AG08395 (cell line): ENCODE measurements around the gene TRIM45.
"Not testable (repeated sequence)": the region's sequence is repeated elsewhere in the genome, so short reads cannot be mapped to it uniquely, and the experiment has no call there.

ENCODE experiments used
- DNase-seq: peaks from one replicate; pipeline ENCODE4 v3.0.0; 2012; ENCODE audit warnings: mixed read lengths, low spot score

TRIM45 gene, protein sequence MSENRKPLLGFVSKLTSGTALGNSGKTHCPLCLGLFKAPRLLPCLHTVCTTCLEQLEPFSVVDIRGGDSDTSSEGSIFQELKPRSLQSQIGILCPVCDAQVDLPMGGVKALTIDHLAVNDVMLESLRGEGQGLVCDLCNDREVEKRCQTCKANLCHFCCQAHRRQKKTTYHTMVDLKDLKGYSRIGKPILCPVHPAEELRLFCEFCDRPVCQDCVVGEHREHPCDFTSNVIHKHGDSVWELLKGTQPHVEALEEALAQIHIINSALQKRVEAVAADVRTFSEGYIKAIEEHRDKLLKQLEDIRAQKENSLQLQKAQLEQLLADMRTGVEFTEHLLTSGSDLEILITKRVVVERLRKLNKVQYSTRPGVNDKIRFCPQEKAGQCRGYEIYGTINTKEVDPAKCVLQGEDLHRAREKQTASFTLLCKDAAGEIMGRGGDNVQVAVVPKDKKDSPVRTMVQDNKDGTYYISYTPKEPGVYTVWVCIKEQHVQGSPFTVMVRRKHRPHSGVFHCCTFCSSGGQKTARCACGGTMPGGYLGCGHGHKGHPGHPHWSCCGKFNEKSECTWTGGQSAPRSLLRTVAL

GRCh38 chr1:117121589-117122329, at the start of gene TRIM45:
TSS of gene TRIM45 (minus strand) at chr1:117121749. CDS start at chr1:117121201, 548 bp downstream.
- peak; percentile 97 for DNase-seq

- DNase-seq = no peak
These were observed 48.5 kb upstream of the TRIM45 start for GRCh38 chr1:117169871-117170596.

GRCh38 chr1:117167402-117167801, 45.9 kb upstream of the TRIM45 start:
- no peak for DNase-seq

DNA sequence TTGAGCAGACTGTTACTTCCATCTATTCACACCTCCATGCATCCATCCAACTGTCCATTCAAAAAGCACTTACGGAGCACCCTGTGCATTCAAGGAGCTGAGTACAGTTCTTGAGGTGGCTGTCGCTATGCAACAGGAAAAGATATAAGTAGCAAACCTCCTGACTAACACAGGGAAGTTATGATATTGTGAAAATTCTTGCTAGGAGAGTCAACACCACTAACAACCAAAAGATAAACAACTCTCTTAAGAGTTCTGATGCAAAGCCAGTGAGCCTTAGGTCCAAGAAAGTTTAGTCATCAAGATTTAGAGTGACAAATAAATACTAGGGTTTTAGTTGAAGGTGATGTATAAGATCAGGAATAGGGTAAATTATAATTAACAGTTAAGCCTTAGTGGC, 44.5 kb upstream of the TRIM45 start:
- peak; percentile 64 for DNase-seq

DNA sequence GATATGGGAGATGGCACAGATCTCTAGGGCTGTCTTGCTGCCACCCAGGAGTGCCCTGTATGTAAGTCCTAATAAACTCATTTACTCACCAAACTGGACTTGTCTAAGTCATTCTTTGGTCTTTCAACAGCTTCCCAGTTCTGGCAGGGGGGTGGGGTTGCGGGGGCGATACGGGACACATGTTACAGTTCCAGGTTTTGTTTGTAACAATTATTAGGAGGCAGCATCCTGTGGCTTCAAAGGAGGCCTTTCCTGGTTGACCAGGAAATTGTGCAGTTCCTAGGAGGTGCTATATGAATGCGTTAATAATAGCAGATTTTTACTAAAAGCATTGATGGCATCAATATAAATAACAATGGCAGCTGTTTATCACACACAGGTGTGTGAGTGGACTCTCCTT, 42.7 kb upstream of the TRIM45 start:
- no peak for DNase-seq

GRCh38 chr1:117162816-117163215, 41.3 kb upstream of the TRIM45 start:
- DNase-seq = no peak

DNA sequence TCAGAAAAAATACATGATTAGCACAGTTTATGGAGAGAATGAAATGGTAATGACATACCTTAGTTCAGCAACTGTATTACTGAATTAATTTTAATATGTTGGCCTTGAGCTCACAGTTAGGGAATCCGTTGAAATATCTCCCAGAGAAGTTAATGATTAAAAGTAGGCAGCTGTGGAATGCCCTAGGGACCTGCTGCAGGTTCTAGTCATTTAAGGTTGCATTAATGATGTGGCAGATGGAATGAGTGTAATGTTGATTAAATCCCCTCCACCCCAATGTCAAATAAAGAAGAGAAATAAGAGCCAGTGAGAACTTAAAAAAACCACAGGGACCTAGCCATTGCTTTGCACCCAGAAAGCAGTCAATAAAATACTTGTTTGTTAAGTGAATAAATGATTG, 40.3 kb upstream of the TRIM45 start:
- no peak for DNase-seq

GRCh38 chr1:117151305-117151704, 29.8 kb upstream of the TRIM45 start:
- not testable (repeated sequence) for DNase-seq

GRCh38 chr1:117150316-117150715, 28.8 kb upstream of the TRIM45 start:
- DNase-seq = no peak

- no peak for DNase-seq
These were observed 26.5 kb upstream of the TRIM45 start for GRCh38 chr1:117147856-117148588.

- DNase-seq = no peak
These were observed 25.8 kb upstream of the TRIM45 start for GRCh38 chr1:117147341-117147831.

DNA sequence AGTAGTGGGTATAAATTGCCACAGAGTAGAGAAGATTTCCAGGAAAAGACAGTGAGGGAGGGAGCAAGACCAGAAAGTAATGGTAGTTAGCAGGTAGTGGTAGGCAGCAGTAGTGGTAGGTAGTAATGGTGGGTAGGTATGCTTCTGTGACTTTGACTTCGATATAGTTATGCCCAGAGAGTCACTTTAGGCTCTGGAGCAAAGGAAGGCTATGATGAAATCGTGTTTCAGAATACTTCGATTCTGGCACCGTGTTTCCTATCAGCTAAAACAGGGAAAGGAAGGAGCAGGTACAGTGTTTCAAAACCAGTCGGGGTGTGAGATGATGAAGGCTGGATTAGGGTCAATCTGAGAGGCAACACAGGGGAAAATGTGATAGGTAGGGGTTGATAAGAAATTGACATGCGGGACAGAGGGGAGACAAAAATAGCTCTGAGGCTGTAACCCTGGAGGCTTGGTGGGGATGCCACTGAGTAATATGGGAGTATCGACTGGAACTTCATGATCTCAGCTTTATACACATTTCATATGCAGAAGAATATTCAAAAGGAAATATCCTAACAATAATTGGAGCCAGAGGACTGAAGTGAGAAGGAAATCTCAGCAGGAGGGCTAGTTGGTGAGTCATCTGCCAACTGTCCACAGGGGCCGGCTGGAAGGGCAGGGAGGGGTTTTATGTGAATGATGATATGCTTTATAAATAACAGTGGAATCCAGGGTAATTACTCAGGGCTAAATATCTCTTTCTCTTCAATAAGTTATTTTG, 25.2 kb upstream of the TRIM45 start:
- peak; percentile 87 for DNase-seq

- no peak for DNase-seq
These were observed 24.5 kb upstream of the TRIM45 start for GRCh38 chr1:117146072-117146471.

- DNase-seq = no peak
These were observed 22.3 kb upstream of the TRIM45 start for GRCh38 chr1:117143871-117144270.

DNA sequence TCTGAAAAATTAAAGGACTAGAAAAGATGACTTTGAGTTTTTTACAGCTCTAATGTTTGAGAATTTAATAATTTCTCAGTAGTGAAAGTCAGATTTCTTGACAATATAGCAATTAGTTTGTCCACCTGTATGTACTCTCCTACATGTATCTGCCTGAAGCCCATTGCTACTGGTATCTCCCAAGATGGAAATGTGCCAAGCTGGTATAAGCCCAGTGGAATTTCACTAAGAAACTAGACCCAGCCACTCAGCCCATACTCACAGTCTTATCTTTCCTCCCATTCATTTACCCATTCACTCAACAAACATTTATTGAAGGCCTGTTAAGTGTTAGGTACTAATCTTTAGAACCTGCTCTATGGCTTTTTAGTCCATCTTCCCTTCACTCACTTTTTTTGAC, 21.6 kb upstream of the TRIM45 start:
- no peak for DNase-seq

GRCh38 chr1:117142200-117142599, 20.7 kb upstream of the TRIM45 start:
- no peak for DNase-seq

- no peak for DNase-seq
These were observed 17.0 kb upstream of the TRIM45 start for GRCh38 chr1:117138561-117138960.

DNA sequence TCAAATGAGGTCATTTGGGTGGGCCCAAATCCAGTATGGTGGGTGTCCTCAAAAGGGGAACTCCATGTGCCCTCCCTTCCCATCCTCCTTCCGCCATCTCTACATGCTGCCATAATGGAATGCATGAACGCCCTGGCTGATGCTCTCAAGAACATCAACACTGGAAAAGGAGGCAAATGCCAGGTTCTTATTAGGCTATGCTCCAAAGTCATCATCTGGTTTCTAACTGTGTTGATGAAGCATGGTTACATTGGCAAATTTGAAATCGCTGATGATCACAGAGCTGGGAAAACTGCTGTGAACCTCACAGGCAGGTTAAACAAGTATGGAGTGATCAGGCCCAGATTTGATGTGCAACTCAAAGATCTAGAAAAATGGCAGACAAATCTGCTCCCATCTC, 16.6 kb upstream of the TRIM45 start:
- no peak for DNase-seq

DNA sequence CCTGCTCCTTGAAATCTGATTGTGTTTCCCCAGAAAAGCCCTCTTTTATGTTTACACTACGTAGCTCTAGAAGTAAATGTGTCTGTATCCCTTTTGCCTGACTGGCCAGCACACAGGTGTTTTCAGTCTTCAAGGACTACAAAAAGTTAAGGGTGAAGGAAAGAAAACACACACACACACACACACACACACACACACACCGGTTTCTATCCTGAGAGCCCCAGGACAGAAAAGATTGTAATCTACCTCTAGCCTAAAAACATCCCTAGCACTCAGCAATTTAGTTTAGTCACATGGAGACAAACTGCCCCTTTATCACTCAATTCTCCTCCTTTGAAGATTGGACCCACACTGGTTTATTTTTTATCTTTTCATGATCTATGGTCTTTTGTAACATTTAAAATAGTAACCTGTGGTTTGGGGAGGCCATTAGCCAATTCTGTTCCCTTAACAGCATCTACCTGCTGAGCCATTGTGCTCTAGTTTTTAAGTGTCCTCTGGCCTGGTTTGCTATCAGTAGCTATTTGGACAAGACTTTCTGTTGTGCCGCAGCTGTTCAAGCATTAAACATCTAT, 15.8 kb upstream of the TRIM45 start:
- DNase-seq = no peak

GRCh38 chr1:117136749-117137148, 15.2 kb upstream of the TRIM45 start:
- DNase-seq = no peak
